Nephron progenitor cell (in vitro differentiated cells): ENCODE data around the gene STIM1.

Experiments used
- DNase-seq: peaks from one replicate; pipeline ENCODE4 v3.0.0; 2021
- H3K27ac Mint-ChIP-seq: 2 replicates; pipeline ENCODE4 v1.8.0; 2021; ENCODE audit warnings: mild to moderate bottlenecking, moderate library complexity, mixed read lengths
- H3K27me3 Mint-ChIP-seq: 2 replicates; pipeline ENCODE4 v1.8.0; 2021; ENCODE audit warnings: mild to moderate bottlenecking, low read depth, mixed read lengths; ENCODE audit not compliant: poor library complexity
- H3K36me3 Mint-ChIP-seq: 2 replicates; pipeline ENCODE4 v1.8.0; 2021; ENCODE audit warnings: low read depth, mixed read lengths
- H3K4me1 Mint-ChIP-seq: 2 replicates; pipeline ENCODE4 v1.8.0; 2021; ENCODE audit warnings: mixed read lengths
- H3K4me3 Mint-ChIP-seq: 2 replicates; pipeline ENCODE4 v1.8.0; 2021; ENCODE audit warnings: mild to moderate bottlenecking, moderate library complexity, mixed read lengths
- H3K9me3 Mint-ChIP-seq: 2 replicates; pipeline ENCODE4 v1.8.0; 2021; ENCODE audit warnings: mild to moderate bottlenecking, moderate library complexity, mixed read lengths
- CTCF ChIP-seq: fragments of 200-600 bp; sonication (generic); IDR thresholded peaks from 2 replicates; pipeline ENCODE4 v1.5.0; 2021; ENCODE audit warnings: antibody characterized with exemption

Gene STIM1

GRCh38 chr11:3854977-3855807, at the start of gene STIM1:
Gene STIM1, plus strand, starts transcription at chr11:3855664. Its CDS starts 607 bp downstream, at chr11:3856271.
- peak; percentile 98 for DNase-seq
- Mint-ChIP-seq H3K4me3 (peak within 1 kb of the TSS; percentile 94), H3K36me3 (no peaks in the 10 kb centered on the region), H3K9me3 (no peaks in the 10 kb centered on the region), H3K27ac (peak within 1 kb of the TSS; percentile 84), H3K4me1 (peaks cover 51% of the 10 kb centered on the region), H3K27me3 (peaks cover 6% of the 10 kb centered on the region)
- TF ChIP-seq CTCF, result peak; percentile 97

GRCh38 chr11:3807909-3808860, 47.3 kb upstream of the STIM1 start, which contains the start of gene PGAP2:
Gene PGAP2, plus strand, starts transcription at chr11:3808560. Its CDS starts 2,700 bp downstream, at chr11:3811260.
- no peaks in the 10 kb centered on the region for H3K27me3 Mint-ChIP-seq
- peak within 1 kb of the TSS; percentile 98 for H3K4me3 Mint-ChIP-seq
- H3K36me3 Mint-ChIP-seq, result peaks cover 4% of the 10 kb centered on the region
- peak within 1 kb of the TSS; percentile 88 for H3K27ac Mint-ChIP-seq
- peaks cover 43% of the 10 kb centered on the region for H3K4me1 Mint-ChIP-seq
- TF ChIP-seq CTCF, result peak; percentile 55
- no peaks in the 10 kb centered on the region for H3K9me3 Mint-ChIP-seq
- peak; percentile 90 for DNase-seq

GRCh38 chr11:3808861-3809623, 46.4 kb upstream of the STIM1 start:
- no peak for DNase-seq
- Mint-ChIP-seq H3K27me3 (no peaks in the 10 kb centered on the region), H3K4me3 (peak overlapping the region; percentile 98), H3K4me1 (peaks cover 40% of the 10 kb centered on the region), H3K27ac (no peak overlapping the region), H3K9me3 (no peaks in the 10 kb centered on the region), H3K36me3 (peaks cover 4% of the 10 kb centered on the region)
- peak; percentile 32 for TF ChIP-seq CTCF

GRCh38 chr11:3809624-3809928, 45.9 kb upstream of the STIM1 start:
- H3K4me3 Mint-ChIP-seq, result peak overlapping the region; percentile 5
- peaks cover 4% of the 10 kb centered on the region for H3K36me3 Mint-ChIP-seq
- no peak overlapping the region for H3K27ac Mint-ChIP-seq
- peaks cover 36% of the 10 kb centered on the region for H3K4me1 Mint-ChIP-seq
- no peak for TF ChIP-seq CTCF
- no peaks in the 10 kb centered on the region for H3K9me3 Mint-ChIP-seq
- no peaks in the 10 kb centered on the region for H3K27me3 Mint-ChIP-seq
- DNase-seq, result no peak

GRCh38 chr11:3810446-3810845, 45.0 kb upstream of the STIM1 start:
- Mint-ChIP-seq H3K4me3 (peak overlapping the region; percentile 5), H3K27me3 (no peaks in the 10 kb centered on the region), H3K9me3 (no peaks in the 10 kb centered on the region), H3K4me1 (peaks cover 39% of the 10 kb centered on the region), H3K36me3 (peaks cover 4% of the 10 kb centered on the region), H3K27ac (no peak overlapping the region)
- no peak for TF ChIP-seq CTCF
- no peak for DNase-seq
